GM19467 (cell line): ENCODE data around the gene WWOX.

Experiments
- ATAC-seq: cut with Tn5 transposase; IDR thresholded peaks from one replicate; pipeline ENCODE4 v1.9.1; 2021; ENCODE audit warnings: mild to moderate bottlenecking, moderate library complexity; ENCODE audit not compliant: unreplicated experiment

The WWOX gene

GRCh38 chr16:79170555-79171246 is 1071.2 kb downstream of the WWOX start:
- no peak for ATAC-seq

DNA sequence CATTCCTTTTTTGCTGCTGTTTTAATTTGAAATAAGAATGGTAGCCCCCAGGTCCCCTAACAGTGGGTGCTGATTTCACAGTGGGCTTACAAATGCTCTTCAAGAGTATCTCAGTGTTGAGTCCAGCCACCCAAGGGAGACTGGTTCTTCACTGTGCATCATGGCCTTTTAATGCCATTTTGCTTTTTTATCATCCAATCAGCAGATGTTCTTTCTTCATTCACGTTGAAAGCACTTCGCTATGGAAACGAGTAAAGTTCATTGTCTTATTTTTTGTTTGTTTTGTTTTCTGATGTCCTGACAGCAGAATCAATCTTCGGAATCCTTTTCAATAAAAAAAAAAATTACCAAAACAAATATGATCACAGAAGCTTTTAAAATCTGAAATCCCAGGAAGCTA is 1072.0 kb downstream of the WWOX start:
- no peak for ATAC-seq

GRCh38 chr16:79171931-79172705 is 1072.7 kb downstream of the WWOX start:
- ATAC-seq = no peak

DNA sequence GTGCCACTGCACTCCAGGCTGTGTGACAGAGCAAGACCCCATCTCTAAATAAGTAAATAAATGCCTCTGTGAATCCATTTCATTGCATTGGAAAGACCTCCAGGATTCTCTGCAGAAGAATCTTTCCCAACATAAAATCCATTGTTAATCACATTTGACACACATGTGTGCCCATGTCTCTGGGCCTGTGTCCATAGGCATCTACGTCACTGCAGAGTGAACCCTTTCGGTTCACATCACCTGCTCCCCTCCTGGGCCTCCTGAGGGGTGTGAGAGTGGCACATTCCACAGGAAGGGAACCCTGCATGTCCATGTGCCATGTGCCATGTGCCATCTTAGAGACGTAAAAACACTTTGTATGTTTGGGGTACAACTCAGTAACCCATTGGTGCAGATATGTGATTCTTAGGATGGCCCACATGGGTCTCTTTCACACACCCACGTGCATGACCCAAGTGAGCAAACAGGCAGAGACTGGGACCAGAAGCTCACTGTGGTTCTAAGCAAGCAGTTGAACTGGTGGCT is 1073.6 kb downstream of the WWOX start:
- no peak for ATAC-seq

DNA sequence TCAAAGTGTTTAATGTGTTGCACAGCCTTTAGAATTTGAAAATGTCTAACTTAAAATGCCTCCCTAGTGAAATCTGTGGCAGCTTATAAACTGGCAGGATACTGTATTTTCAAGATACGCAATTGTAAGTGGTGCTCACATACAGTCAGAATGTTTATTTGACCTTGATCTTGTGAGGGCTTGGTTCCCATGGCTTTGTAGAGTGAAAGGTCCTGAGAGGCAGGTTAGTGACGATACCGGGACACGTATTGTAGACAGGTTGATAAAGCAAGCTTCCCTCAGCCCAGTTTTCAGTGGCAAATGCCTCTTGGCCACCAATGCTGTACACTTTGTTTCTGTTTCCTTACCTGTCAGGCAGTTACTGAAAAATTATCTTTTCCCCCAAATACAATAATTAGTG is 1074.5 kb downstream of the WWOX start:
- ATAC-seq = no peak

- no peak for ATAC-seq
Observed at GRCh38 chr16:79175286-79176057, 1076.0 kb downstream of the WWOX start.

GRCh38 chr16:79177018-79177417 is 1077.6 kb downstream of the WWOX start:
- ATAC-seq = no peak

DNA sequence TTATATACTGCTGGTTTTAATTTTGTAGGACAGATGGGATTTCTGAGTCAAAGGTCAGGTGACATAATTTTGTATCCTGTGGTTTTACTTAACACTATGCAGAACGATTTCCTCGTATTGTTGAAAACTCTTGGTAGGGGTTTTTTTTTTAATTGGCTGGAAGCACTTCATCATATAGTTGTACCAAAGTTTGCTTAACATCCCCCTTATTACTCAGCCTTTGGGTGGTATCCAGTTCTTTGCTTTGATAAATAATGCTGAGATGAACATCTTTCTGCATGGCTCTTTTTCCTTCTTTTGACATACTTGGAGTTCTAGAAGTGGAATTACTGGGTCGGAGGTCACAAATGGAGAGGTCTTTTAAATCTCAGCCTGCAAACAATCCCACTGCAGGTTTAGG is 1082.0 kb downstream of the WWOX start:
- ATAC-seq = no peak

GRCh38 chr16:79182616-79183015 is 1083.2 kb downstream of the WWOX start:
- ATAC-seq = no peak

DNA sequence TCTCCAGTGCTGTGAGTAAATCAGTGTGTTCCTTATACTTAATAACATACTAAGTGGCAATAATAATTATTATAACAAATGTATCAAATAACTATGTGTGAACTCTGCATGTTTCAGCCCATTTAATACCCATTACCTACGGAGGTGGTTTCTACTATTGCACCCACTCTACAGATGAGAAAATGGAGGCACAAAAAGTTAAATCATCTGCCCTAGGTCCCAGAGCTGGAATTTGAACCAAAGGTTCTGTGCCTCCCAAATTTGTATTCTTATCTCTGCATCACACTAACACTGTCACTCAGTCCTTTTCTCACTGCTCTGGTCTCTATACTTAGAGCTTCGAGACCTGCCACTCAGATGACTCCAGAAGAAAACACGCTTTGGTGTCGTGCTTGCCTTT is 1084.1 kb downstream of the WWOX start:
- ATAC-seq = no peak

DNA sequence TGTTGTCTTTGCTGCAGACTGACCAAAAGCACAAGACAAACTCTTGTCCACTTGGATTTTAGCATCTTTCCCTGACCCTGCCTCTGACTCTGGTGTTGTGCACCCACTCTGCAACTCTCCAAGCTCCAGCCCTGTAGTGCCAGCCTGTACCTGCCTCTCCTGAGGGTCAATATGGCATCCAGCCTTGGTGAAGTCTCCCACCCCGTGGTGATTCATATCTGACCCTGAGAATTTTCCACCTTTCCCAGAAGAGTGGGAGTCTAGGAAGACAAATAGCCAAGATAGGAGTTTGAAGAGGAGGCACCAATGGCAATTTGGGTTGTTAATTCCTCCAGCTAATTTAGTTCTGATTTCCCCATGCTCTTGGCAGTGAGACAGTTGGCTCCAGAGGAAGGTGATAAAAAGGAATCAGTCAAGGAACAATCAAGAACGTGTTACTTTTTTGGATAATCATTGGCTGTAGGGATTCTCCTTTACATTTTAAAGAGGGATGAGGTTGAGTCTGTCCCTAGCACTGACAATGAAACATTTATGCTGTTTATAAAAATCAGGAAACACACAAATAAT is 1085.1 kb downstream of the WWOX start:
- ATAC-seq = no peak

DNA sequence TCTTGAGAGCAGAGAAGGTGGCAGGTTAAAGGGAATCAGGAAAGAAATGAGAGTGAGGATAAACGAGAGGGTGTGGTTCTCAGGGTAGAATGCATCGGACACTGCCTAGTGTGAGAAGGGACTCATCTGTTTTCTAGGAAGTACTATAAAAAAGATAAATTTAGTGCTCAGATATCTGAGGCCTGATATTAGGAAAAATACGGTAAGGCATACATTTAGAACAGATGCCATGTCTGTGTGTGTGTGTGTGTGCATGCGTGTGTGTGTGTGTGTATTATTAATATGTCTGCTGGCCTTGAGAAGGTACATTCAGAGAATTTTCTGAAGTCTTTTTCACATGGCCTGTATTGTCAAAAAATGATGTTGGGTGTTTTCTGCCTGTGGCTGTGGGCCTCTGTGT is 1086.3 kb downstream of the WWOX start:
- no peak for ATAC-seq

DNA sequence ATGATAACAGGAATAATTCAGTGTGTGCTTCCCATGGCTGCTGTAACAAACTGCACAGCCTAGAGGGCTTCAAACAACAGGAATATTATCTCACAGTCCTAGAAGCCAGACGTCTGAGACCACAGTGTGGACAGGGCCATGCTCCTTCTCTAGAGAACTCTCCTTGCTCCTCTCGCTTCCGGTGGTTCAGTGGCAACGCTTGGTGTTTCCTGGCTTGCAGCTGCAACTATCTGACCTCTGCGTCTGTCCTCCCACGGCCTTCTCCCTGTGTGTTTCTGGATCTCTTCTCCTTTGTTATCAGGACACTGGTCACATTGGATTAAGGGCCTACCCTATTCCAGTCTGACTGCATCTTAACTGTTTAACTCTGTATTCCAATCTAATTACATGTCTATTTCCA is 1086.7 kb downstream of the WWOX start:
- no peak for ATAC-seq

GRCh38 chr16:79188115-79188738 is 1088.8 kb downstream of the WWOX start:
- ATAC-seq = no peak

GRCh38 chr16:79188739-79189122 is 1089.3 kb downstream of the WWOX start:
- no peak for ATAC-seq

GRCh38 chr16:79190542-79190941 is 1091.1 kb downstream of the WWOX start:
- no peak for ATAC-seq

GRCh38 chr16:79191933-79192332 is 1092.5 kb downstream of the WWOX start:
- no peak for ATAC-seq

GRCh38 chr16:79192904-79193303 is 1093.5 kb downstream of the WWOX start:
- ATAC-seq = no peak

GRCh38 chr16:79194291-79194690 is 1094.8 kb downstream of the WWOX start:
- ATAC-seq = no peak

- ATAC-seq = no peak
Observed at GRCh38 chr16:79195938-79196337, 1096.5 kb downstream of the WWOX start.

DNA sequence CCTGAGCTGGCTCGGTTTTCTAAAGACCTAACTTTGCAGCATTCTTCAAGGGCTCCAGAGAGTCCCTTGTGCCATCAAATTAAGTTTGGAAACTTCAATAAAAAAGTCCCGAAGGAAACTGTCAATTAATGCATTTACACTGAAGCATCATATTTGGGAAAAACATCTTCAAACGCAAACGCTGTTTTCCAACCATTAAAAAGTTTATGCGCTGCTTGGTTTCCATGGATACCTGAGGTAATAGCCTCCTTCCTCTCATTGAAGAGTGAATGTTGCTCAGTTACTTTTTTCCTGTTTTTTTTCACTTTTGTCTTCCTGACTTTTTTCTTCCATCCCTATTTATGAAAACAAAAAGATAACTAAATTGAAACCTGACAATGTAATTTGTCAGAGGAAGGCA is 1102.0 kb downstream of the WWOX start:
- ATAC-seq = no peak
